GM18520 (cell line): Measurements from ENCODE around the gene CTNNA1.
"Not testable (repeated sequence)": the region's sequence is repeated elsewhere in the genome, so short reads cannot be mapped to it uniquely, and the experiment has no call there.

Experiments
- ATAC-seq: cut with Tn5 transposase; IDR thresholded peaks from one replicate; pipeline ENCODE4 v1.9.1; 2021; ENCODE audit not compliant: unreplicated experiment

The CTNNA1 gene

DNA sequence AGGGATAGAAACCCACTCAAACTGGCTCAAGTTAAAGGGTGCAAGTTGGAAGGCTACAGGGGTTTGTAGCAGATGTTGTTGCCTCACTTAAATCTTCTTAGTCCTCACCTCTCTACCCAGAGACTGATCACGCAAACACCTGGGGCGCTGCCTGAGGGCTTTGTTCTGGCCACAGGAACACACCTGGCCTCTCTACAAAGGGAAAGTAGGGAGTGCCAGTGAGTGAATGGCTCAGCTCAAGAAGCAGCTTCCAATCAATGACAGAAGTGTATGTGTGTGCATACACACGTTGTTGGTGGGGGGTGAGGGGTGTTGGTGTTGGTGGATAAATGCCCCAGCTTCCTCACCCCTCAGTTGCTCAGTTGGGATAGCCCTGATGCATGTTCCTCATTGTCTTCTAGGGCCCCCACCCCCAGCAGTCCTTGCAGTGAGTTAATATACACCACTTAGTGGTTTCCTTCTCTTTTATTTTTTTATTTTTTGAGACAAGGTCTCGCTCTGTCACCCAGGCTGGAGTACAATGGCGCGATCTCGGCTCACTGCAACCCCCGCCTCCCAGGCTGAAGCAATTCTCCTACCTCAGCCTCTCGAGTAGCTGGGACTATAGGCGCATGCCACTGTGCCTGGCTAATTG, 30.6 kb upstream of the CTNNA1 start:
- ATAC-seq, result no peak

- no peak for ATAC-seq
Observed at GRCh38 chr5:138724470-138725146, 28.6 kb upstream of the CTNNA1 start.

GRCh38 chr5:138725153-138725817, 27.9 kb upstream of the CTNNA1 start:
- no peak for ATAC-seq

DNA sequence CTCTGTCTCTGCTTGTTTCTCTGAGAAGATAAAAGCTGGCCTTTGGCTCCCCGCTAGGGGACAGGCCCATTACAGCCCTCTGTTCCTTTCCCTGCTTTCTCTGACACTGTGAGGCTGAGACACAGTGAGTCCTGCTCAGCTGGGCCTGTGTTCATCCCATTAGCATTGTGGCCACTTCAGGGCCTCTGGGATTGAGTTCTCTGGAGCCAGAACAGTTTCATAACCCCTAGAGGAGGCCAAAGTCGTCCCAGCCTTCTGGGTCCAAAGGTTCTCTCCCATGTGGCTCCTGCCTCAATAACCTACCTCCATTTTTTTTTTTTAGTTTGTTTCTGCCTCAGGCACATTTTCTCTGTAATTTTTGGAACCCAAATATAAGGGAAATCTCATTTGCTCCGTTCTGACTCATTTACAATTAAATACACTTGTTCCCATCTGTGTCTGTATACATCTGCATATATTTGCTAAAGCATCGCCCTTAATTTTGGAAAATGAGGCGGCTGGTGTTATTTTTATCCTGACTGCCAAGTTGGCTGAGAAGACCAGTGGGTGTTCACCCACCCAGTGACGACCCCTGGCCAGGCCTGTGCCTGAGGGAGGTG, 27.3 kb upstream of the CTNNA1 start:
- ATAC-seq, result no peak

DNA sequence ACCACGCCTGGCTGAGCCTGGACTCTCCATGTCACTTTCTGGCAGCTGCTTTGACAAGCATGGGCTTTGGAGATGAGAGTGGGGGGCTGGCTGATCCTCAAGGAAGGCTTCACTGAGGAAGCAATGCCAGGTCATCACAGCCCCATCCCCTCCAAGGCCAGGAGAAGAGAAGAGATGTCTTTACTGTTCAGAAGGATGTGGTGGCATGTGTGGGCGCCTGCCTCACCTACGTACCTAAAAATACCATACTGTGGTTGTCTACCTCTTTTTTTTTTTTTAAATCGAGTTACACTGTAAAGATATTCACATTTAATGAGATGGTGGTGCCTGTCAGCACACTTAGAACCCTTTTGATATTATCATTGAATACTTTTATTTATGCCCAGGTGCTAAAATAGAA, 26.4 kb upstream of the CTNNA1 start:
- ATAC-seq, result no peak

GRCh38 chr5:138730496-138730895, 22.7 kb upstream of the CTNNA1 start:
- not testable (repeated sequence) for ATAC-seq

GRCh38 chr5:138732466-138732865, 20.8 kb upstream of the CTNNA1 start:
- ATAC-seq, result no peak

DNA sequence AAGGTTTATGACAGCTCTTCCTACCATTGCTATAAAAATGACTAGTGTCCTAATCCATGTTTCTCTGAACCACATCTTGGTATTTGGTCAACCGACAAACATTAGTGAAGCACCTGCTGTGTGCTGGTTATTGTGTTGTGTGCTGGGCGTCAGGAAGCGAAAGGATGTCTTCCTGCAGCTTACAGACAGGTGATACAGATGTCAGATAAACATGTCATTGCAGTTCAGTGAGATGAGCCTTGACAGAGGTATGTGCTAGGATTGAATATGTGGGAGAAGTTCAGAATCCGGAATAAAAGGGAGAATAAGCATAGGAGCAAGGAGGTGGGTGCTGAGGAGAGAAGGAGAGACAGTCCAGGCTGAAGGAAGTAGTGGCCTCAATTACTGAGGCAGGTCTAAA, 20.3 kb upstream of the CTNNA1 start:
- ATAC-seq, result no peak

- ATAC-seq, result no peak
Observed at GRCh38 chr5:138733509-138733908, 19.7 kb upstream of the CTNNA1 start.

DNA sequence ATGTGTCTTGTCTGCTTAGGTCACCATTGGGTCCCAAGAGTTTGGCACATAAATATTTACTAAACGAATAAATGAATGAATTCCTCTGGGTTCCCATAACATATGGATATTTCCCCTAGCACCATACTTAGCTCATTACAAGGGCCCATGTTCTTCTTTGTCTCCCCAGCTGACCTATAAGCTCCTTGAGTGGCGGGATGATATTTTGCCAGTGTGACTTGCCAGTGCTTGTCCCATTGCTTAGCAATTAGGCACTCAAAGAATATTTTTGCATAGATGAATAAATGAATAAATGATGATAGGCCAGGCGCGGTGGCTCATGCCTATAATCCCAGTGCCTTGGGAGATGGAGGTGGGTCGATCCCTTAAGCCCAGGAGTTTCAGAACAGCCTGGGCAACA, 16.9 kb upstream of the CTNNA1 start:
- no peak for ATAC-seq

DNA sequence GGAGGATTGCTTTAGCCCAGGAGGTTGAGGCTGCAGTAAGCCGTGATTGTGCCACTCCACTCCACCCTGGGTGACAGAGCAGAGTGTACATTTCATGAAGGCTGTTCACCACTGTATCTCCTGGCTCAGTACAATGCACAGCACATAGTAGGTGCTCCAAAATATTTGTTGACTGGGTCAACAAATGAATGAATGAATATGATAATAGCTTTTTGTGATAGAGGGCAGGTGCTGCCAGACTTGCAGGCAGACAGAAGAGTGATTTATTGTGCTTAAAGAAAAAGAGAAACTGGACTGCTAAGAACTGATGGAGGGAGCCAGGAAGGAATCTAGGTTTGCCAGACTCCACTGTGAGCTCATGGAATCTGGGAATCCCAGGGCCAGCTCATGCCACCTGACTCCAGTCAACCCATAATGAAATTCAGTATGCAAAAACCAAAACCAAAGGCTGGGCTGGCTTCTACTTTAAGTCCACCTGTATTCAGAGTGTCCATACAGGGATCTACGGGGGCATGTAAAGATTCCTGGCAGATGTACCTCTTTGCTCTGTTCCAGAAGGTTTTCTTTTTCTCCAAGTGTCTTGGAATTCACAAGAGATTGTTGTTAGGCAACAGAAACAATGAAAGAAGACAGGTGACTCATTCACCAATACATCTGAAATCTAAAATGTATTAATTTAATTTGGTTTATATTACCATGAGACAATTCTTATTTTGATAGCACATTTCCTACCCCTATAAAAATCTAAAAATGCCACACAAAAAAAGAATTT, 15.5 kb upstream of the CTNNA1 start:
- no peak for ATAC-seq

DNA sequence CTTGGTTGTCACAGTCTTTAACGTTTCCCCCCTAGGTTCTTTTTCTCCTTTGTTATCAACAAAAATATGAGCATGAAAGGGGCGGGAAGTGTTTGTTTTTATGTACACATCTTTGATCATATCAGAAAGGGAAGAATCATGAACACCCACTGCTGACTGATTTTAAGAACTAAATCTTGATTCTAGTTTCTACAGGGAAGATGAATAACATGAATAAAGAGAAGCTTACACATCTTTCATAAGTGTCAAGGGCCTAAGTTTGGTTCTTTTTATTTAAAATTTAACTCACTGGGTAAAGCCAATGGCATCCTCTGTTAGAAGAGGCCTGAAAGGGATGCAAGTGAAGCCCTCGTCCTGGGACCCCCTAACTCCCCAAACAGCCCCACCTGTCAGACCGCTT, 14.8 kb upstream of the CTNNA1 start:
- ATAC-seq, result no peak

- ATAC-seq, result no peak
Observed at GRCh38 chr5:138739938-138740337, 13.3 kb upstream of the CTNNA1 start.

DNA sequence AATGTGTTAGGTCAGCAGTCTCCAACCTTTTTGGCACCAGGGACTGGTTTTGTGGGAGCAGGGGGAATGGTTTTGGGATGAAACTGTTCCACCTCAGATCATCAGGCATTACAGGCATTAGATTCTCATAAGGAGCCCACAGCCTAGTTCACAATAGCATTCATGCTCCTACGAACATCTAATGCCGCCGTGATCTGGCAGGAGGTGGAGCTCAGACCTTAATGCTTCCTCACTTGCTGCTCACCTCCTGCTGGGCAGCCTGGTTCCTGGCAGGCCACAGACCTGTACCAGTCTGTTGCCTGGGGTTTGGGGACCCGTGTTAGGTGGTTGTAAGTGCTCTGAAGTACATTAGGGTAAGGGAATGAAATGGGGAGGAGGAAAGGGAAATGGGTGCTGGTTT, 9.7 kb upstream of the CTNNA1 start:
- ATAC-seq, result no peak

GRCh38 chr5:138745268-138745667, 8.0 kb upstream of the CTNNA1 start:
- no peak for ATAC-seq

GRCh38 chr5:138748630-138749081, 4.6 kb upstream of the CTNNA1 start:
- no peak for ATAC-seq

- not testable (repeated sequence) for ATAC-seq
Observed at GRCh38 chr5:138751344-138751743, 1.9 kb upstream of the CTNNA1 start.

DNA sequence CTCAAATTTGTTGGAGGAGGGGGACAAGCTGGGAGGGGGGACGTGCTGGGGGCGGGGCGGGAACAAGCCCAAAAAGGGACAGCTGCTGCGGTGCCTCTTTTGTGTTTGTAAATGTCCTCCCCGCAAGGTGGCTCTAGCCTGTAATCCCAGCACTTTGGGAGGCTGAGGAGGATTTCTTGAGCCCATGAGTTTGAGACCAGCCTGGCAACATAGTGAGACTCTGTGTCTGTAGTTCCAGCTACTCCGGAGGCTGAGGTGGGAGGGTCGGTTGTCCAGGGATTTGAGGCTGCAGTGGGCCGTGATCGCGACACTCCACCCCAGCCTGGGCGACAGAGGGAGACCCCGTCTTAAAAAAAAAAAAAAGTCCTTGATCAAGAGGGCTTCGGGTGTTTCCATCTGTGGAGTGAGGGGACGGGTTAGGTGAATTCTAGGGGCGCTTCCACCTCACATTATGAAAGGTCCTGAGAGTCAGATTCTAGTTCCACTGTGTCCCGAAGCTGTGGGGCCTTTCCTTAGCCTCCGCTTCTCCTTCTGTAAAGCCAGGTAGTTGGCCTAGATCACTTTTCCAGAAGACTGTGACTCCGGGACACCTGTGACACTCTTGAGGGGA, 779 bp upstream of the CTNNA1 start:
- no peak for ATAC-seq

DNA sequence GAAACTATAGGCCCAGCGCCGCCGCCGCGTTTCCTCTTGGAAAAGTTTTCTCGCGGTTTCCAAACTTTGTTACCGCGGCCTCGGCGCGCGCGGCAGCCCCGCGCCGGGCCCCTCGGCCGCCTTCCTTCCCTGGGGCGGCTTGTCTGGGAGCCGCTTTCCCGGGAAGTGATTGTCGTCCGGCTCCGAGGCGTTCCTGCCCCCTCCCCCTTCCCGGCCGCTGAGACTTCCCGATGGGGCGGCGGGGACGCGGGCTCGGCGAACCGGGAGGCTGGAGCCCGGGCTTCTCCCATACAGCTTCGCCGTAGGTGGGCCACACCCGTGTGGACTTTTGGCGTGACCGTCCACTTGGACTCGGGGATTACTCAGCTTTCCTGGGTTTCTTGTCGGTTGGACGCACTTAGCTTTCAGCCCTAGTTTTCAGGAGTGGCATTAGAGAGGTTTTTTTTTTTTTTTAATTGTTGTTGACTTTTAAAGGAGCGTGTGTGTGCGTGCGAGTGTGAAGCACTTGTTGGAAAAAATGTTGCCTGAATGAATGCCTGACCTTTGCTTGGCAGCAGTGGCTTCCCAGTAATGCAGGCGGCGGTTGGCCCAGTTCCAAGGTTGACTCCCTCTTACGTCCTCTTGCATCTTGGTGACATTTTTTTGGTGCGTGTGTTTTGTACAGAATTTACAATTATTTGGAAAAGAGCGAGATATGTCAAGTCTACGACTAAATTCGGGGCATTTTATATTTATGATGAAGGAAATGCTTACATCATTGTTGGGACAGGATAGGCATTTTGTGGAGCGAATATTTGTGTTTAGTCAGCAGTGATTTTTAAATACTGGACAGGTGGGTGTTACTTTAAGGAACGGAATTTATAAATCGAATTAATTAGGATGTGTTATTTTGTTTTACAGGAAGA, 821 bp downstream of the CTNNA1 start:
- ATAC-seq, result no peak

GRCh38 chr5:138754699-138755057, 1.5 kb downstream of the CTNNA1 start:
- no peak for ATAC-seq
